Measurements from ENCODE around the gene RMRP.

The RMRP gene

DNA sequence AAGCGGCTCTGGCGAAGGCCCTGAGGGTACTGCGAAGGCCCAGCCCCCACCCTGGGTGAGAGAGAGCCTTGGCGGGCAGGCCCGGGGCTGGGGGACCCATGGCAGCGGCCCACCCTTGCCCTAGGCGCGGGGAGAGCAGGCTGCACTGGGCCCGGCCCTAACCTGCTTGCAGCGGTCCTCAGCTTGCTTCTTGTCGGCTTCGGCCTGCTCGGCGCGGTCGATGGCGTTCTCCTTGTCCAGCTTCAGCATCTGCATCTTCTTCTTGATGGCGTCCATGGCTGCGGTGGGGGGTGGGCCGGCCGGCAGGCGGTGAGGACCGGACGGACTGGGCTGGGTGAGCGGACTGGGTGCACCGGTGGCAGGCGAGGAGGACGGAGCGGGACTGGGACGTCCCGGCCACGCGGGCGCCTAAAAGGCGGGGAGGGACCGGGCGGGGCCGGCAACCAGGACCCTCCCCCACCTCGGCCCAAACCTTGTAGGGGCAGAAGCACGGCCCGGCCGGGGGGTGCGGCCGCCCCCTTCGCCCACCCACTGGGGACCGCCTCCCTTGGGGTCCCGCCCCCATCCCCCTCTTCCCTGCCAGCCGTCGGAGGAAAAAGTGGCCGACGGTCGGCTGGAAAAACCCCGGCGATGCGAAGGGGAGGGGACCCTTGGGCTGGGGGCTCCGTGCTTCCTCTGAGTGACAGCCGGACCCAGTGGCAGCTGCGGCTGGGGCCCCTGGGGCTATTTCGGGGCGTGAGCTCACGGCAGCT lies 31.9 kb upstream of the RMRP start, which contains the start of gene TPM2:
Gene TPM2 (minus strand): TSS at position 384 of the 752 bp plus-strand sequence. CDS start 108 bp downstream, at position 276.
- POLR2A ChIA-PET: interaction anchor here (0.5 to 2.9 kb wide), 8 partner anchors 25 to 73 kb away, joined by 3 to 23 read pairs (median 9); partner anchors contain the start of genes ARHGEF39, CCDC107, CREB3 and RMRP
- CTCF ChIA-PET: interaction anchor here (0.7 to 9.0 kb wide), 3 partner anchors 29 to 42 kb away, joined by 3 to 157 read pairs (median 13); partner anchors contain the start of genes ARHGEF39, CCDC107 and RMRP

DNA sequence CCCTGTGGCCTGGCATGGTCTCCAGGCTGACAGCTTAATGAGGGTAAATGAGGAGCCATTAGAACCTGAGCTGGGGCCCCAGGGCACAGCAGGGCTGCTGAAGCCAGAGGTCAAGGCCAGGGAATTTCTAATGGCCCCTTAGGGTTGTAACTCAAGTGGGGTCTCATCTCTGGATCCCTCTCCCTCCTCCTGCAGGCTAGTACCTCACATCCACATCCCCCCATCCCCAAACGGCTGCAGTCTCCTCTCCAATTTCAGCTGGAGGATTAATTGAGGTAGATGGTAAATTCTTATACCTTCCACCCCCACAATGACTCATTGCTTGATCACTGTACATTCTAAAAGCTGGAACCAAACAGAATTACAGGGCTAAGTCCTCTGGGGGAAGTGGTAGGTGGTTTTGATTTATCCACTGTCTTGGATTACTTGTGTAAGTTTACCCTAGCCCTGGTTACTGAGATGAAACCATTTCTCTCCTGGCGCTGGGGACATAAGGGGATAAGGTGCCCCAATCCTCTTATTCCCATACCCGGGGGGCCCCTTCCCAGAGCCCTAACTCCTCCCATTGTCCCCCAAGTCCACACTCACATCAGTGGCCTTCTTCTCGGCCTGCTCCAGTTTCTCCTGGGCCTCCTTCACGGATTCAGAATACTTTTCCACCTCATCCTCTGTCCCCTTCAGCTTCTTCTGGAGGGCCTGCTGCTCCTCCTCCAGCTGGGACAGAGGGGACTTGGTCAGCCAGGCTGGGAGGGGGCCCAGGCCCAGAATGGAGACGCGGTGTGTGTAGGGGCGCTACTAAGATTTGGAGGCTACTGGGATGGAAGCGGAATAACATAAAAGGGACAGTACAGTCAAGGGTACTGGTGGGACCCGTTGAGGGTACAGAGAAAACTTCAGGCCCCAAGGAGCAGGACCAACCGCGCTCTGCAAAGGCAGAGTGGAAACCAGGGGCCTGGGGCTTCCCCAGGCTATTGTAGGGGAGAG lies 31.0 kb upstream of the RMRP start:
- H3K27ac ChIP-seq (ENCODE audit: extremely low read depth, low read depth, low read length): no peak overlapping the region; the same call in 1 of the 2 replicates
- TF ChIP-seq, protein P1, sequence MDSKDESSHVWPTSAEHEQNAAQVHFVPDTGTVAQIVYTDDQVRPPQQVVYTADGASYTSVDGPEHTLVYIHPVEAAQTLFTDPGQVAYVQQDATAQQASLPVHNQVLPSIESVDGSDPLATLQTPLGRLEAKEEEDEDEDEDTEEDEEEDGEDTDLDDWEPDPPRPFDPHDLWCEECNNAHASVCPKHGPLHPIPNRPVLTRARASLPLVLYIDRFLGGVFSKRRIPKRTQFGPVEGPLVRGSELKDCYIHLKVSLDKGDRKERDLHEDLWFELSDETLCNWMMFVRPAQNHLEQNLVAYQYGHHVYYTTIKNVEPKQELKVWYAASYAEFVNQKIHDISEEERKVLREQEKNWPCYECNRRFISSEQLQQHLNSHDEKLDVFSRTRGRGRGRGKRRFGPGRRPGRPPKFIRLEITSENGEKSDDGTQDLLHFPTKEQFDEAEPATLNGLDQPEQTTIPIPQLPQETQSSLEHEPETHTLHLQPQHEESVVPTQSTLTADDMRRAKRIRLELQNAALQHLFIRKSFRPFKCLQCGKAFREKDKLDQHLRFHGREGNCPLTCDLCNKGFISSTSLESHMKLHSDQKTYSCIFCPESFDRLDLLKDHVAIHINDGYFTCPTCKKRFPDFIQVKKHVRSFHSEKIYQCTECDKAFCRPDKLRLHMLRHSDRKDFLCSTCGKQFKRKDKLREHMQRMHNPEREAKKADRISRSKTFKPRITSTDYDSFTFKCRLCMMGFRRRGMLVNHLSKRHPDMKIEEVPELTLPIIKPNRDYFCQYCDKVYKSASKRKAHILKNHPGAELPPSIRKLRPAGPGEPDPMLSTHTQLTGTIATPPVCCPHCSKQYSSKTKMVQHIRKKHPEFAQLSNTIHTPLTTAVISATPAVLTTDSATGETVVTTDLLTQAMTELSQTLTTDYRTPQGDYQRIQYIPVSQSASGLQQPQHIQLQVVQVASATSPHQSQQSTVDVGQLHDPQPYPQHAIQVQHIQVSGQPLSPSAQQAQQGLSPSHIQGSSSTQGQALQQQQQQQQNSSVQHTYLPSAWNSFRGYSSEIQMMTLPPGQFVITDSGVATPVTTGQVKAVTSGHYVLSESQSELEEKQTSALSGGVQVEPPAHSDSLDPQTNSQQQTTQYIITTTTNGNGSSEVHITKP (tag by site-specific recombination; IDR thresholded peaks at IDR 0.05): peak; percentile 95
- TF ChIP-seq SP2 (tag by site-specific recombination; IDR thresholded peaks at IDR 0.05): 0 out of 2 replicates have a peak, but pooled peaks have one; percentile 21
- TF ChIP-seq ZBTB20 (tag by site-specific recombination; IDR thresholded peaks at IDR 0.05): peak; percentile 75
- peak; percentile 81 for TF ChIP-seq EGR2 (tag by site-specific recombination; IDR thresholded peaks at IDR 0.05; ENCODE audit: low read depth)
- TF ChIP-seq ZNF366 (tag by site-specific recombination; conservative IDR thresholded peaks at IDR 0.05): peak; percentile 44; the same call in 1 of the 2 replicates
- TF ChIP-seq ZNF302 (tag by site-specific recombination; IDR thresholded peaks at IDR 0.05; ENCODE audit: low read depth): no peak
- TF ChIP-seq, protein P2, sequence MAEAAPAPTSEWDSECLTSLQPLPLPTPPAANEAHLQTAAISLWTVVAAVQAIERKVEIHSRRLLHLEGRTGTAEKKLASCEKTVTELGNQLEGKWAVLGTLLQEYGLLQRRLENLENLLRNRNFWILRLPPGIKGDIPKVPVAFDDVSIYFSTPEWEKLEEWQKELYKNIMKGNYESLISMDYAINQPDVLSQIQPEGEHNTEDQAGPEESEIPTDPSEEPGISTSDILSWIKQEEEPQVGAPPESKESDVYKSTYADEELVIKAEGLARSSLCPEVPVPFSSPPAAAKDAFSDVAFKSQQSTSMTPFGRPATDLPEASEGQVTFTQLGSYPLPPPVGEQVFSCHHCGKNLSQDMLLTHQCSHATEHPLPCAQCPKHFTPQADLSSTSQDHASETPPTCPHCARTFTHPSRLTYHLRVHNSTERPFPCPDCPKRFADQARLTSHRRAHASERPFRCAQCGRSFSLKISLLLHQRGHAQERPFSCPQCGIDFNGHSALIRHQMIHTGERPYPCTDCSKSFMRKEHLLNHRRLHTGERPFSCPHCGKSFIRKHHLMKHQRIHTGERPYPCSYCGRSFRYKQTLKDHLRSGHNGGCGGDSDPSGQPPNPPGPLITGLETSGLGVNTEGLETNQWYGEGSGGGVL (tag by site-specific recombination; IDR thresholded peaks at IDR 0.05): peak; percentile 56
- TF ChIP-seq, protein P3, sequence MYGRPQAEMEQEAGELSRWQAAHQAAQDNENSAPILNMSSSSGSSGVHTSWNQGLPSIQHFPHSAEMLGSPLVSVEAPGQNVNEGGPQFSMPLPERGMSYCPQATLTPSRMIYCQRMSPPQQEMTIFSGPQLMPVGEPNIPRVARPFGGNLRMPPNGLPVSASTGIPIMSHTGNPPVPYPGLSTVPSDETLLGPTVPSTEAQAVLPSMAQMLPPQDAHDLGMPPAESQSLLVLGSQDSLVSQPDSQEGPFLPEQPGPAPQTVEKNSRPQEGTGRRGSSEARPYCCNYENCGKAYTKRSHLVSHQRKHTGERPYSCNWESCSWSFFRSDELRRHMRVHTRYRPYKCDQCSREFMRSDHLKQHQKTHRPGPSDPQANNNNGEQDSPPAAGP (tag by site-specific recombination; IDR thresholded peaks at IDR 0.05): no peak
- TF ChIP-seq ZFP69B (tag by site-specific recombination; IDR thresholded peaks at IDR 0.05): peak; percentile 50; the same call in 1 of the 2 replicates
- peak; percentile 80 for TF ChIP-seq ZFHX2 (tag by site-specific recombination; conservative IDR thresholded peaks at IDR 0.05)
- no peak for TF ChIP-seq ZNF112 (tag by site-specific recombination; IDR thresholded peaks at IDR 0.05)
- TF ChIP-seq SP7 (tag by site-specific recombination; IDR thresholded peaks at IDR 0.05): peak; percentile 78
- TF ChIP-seq MZF1 (tag by site-specific recombination; IDR thresholded peaks at IDR 0.05; ENCODE audit: borderline replicate concordance): 0 out of 2 replicates have a peak, but pooled peaks have one; percentile 18
- TF ChIP-seq ZNF433 (tag by site-specific recombination; IDR thresholded peaks at IDR 0.05; ENCODE audit: low read depth): no peak
- 0 out of 2 replicates have a peak, but pooled peaks have one; percentile 29 for TF ChIP-seq GFI1B (tag by site-specific recombination; IDR thresholded peaks at IDR 0.05)
- TF ChIP-seq, protein P4, sequence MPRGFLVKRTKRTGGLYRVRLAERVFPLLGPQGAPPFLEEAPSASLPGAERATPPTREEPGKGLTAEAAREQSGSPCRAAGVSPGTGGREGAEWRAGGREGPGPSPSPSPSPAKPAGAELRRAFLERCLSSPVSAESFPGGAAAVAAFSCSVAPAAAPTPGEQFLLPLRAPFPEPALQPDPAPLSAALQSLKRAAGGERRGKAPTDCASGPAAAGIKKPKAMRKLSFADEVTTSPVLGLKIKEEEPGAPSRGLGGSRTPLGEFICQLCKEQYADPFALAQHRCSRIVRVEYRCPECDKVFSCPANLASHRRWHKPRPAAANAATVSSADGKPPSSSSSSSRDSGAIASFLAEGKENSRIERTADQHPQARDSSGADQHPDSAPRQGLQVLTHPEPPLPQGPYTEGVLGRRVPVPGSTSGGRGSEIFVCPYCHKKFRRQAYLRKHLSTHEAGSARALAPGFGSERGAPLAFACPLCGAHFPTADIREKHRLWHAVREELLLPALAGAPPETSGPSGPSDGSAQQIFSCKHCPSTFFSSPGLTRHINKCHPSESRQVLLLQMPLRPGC (tag by site-specific recombination; IDR thresholded peaks at IDR 0.05): peak; percentile 64

More for the DNA sequence above, 31.9 kb upstream of the RMRP start, which contains the start of gene TPM2:
- peaks cover 3% of the 10 kb centered on the region; the same call in 1 of the 2 replicates for H3K4me1 ChIP-seq (ENCODE audit: control insufficient read depth, insufficient read depth, low read length)
- H3K9me3 ChIP-seq (ENCODE audit: control insufficient read depth, insufficient read depth, low read depth, low read length): no peaks in the 10 kb centered on the region
- peak within 1 kb of the TSS; percentile 56; the same call in 1 of the 2 replicates for H3K27ac ChIP-seq (ENCODE audit: extremely low read depth, low read depth, low read length)
- peaks cover 0 to 10% of the 10 kb centered on the region in 2 experiments; a peak in 1 of 3 replicates for H3K36me3 ChIP-seq (ENCODE audit: control insufficient read depth in 2 of 2, insufficient read depth in 1 of 2, low read length in 2 of 2)
- TF ChIP-seq ZNF571 (tag by site-specific recombination; IDR thresholded peaks at IDR 0.05) (no peak), ZNF221 (tag by site-specific recombination; IDR thresholded peaks at IDR 0.05; ENCODE audit: borderline replicate concordance) (no peak), ZNF404 (tag by site-specific recombination; IDR thresholded peaks at IDR 0.05) (no peak), KLF8 (tag by site-specific recombination; IDR thresholded peaks at IDR 0.05) (peak; percentile 35; the same call in 1 of the 2 replicates)
- TF ChIP-seq, protein P5, sequence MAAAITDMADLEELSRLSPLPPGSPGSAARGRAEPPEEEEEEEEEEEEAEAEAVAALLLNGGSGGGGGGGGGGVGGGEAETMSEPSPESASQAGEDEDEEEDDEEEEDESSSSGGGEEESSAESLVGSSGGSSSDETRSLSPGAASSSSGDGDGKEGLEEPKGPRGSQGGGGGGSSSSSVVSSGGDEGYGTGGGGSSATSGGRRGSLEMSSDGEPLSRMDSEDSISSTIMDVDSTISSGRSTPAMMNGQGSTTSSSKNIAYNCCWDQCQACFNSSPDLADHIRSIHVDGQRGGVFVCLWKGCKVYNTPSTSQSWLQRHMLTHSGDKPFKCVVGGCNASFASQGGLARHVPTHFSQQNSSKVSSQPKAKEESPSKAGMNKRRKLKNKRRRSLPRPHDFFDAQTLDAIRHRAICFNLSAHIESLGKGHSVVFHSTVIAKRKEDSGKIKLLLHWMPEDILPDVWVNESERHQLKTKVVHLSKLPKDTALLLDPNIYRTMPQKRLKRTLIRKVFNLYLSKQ (tag by site-specific recombination; IDR thresholded peaks at IDR 0.05; ENCODE audit: borderline replicate concordance): no peak
- H3K4me3 ChIP-seq (ENCODE audit: low read depth, low read length): peak within 1 kb of the TSS; percentile 58

More for the DNA sequence above, 31.0 kb upstream of the RMRP start:
- ChIA-PET CTCF (interaction anchor here (0.6 to 2.4 kb wide), 7 partner anchors 7 to 43 kb away, joined by 3 to 23 read pairs (median 5); partner anchors contain the start of genes ARHGEF39 and CCDC107), POLR2A (interaction anchor here (1.1 to 2.3 kb wide), 5 partner anchors 8 to 31 kb away, joined by 3 to 7 read pairs (median 4); partner anchors contain the start of genes ARHGEF39, CCDC107 and RMRP)
- H3K4me1 ChIP-seq (ENCODE audit: control insufficient read depth, insufficient read depth, low read length): peaks cover 3% of the 10 kb centered on the region; the same call in 1 of the 2 replicates
- H3K9me3 ChIP-seq (ENCODE audit: control insufficient read depth, insufficient read depth, low read depth, low read length): no peaks in the 10 kb centered on the region
- H3K36me3 ChIP-seq (ENCODE audit: control insufficient read depth in 2 of 2, insufficient read depth in 1 of 2, low read length in 2 of 2): peaks cover 0 to 18% of the 10 kb centered on the region in 2 experiments; a peak in 1 of 3 replicates
- H3K4me3 ChIP-seq (ENCODE audit: low read depth, low read length): no peak overlapping the region

Measured in HEK293 (cell line).